GM19467 (cell line): ENCODE results near the gene KRTAP1-1.
"Not testable (repeated sequence)": the region's sequence is repeated elsewhere in the genome, so short reads cannot be mapped to it uniquely, and the experiment has no call there.

Experiments used
- ATAC-seq: cut with Tn5 transposase; IDR thresholded peaks from one replicate; pipeline ENCODE4 v1.9.1; 2021; ENCODE audit warnings: mild to moderate bottlenecking, moderate library complexity; ENCODE audit not compliant: unreplicated experiment

The KRTAP1-1 gene, protein sequence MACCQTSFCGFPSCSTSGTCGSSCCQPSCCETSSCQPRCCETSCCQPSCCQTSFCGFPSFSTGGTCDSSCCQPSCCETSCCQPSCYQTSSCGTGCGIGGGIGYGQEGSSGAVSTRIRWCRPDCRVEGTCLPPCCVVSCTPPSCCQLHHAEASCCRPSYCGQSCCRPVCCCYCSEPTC

DNA sequence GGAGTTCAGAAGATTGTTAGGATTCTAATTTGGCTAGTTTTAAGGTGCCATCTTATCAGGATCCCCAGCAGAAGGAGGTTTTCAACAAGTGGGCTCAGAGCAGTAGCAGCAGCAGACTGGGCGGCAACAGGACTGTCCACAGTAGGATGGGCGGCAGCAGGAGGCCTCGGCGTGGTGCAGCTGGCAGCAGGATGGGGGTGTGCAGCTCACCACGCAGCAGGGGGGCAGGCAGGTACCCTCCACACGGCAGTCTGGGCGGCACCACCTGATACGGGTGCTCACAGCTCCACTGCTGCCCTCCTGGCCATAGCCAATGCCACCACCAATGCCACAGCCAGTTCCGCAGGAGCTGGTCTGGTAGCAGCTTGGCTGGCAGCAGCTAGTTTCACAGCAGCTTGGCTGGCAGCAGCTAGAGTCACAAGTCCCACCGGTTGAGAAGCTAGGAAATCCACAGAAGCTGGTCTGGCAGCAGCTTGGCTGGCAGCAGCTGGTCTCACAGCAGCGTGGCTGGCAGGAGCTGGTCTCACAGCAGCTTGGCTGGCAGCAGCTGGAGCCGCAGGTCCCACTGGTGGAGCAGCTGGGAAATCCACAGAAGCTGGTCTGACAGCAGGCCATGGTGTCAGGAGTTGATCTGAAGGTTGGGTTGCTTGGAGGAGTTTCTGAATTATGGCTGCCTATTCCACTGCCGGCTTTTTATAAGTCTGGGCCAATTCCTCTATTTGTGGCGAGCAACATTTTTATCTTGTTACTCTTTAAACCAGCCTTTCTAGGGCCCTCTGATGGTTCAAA is at the start of gene KRTAP1-1:
KRTAP1-1 (minus strand) TSS at position 668 of the 789 bp plus-strand sequence; CDS start at position 615, 53 bp downstream.
- not testable (repeated sequence) for ATAC-seq

DNA sequence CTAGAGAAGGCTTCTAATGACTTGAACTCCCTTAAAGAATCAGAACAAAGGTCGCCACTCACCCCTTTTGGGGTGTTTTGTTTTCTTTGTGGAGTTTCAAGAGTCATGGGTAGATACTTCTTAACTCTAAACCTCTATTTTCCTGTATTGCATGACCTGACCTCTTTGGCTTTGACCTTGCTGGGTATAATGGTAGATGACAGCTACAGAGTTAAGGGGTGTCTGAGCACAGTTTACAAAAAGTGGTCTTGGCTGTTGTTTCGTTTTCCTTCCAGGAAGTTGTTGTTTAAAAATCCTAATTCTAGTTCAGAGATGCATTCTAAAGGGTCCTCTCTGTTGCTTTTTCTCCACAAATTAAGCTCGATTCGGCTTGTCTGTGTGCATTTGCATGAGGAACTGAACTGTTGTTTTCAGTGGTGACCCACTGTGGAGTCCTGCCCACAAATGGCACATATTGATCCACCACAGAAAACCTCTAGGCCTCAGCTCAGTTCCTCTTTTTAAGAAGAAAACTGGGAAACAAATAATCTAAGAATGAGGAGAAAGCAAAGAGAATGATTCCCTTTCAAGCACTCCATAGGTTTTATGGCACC is 47.6 kb upstream of the KRTAP1-1 start:
- ATAC-seq = not testable (repeated sequence)

DNA sequence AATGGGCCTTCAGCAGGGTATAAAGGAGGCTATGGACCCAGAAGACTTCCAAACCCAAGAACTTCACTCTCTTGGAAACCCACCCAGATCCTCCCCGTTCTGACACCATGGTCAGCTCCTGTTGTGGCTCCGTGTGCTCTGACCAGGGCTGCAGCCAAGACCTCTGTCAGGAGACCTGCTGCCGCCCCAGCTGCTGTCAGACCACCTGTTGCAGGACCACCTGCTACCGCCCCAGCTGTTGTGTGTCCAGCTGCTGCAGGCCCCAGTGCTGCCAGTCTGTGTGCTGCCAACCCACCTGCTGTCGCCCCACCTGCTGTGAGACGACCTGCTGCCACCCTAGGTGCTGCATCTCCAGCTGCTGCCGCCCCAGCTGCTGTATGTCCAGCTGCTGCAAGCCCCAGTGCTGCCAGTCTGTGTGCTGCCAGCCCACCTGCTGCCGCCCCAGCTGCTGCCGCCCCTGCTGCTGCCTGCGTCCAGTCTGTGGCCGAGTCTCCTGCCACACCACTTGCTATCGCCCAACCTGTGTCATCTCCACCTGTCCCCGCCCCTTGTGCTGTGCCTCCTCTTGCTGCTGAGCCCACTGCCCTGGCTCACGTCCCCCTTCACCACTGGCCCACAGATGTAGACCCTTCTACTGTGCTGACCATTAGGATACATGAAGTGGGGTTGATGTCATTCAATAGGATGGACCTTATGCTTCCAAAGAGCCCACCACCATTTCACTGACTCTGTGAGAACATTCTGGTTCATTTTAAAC is 43.0 kb upstream of the KRTAP1-1 start, which contains the start of gene KRTAP4-7:
KRTAP4-7 (plus strand) TSS at position 51 of the 757 bp plus-strand sequence; CDS start at position 108, 57 bp downstream.
- not testable (repeated sequence) for ATAC-seq

DNA sequence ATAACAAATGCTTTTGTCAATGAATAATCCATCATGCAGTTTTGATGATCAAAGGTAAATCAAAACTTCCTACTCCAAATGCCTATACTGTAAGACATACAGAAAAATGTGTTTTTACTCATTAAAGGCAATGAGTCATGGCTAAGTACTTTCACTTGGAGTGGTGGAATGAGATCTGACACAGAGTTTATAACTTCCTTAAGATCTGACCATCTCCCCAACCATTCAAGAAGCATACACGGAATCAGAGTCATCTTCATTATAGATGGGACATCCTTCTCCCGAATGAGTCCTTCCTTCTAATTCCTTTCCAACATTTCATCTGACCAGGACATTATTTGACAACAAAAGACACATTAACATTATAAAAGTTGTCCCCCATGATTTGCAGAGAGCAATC is 42.2 kb upstream of the KRTAP1-1 start:
- ATAC-seq = not testable (repeated sequence)

DNA sequence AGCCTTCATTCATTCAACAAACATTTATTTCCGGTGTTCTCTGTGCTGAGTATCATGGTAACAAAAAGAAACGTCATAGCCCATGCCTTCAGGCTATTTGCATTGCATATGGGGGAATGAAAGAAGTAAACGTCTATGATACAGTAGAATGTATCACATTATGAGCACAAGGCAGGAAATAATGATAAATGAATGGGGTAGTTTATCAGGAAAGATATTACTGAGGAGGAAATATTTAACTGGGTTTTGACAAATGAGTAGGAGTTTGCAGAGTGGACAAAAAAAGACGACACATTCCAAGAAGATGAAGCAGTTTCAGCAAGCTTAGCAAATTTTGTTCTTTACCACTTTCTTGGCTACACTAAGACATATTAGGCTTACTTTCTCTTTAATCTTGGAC is 41.4 kb upstream of the KRTAP1-1 start:
- ATAC-seq = no peak

DNA sequence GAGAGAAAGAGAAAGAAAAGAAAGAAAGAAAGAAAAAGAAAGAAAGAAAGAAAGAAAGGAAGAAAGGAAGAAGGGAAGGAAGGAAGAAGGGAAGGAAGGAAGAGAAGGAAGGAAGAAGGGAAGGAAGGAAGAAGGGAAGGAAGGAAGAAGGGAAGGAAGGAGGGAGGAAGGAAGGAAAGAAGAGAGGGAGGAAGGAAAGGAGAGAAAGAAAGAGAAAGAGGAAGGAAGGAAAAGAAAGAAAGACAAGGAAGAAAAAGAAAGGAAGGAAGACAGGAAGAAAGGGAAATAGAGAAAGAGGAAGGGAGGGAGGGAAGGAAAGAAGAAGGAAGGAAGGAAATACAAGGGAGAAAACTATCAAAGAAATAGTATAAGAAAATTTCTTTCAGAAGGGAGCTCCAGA is 35.5 kb upstream of the KRTAP1-1 start:
- no peak for ATAC-seq

DNA sequence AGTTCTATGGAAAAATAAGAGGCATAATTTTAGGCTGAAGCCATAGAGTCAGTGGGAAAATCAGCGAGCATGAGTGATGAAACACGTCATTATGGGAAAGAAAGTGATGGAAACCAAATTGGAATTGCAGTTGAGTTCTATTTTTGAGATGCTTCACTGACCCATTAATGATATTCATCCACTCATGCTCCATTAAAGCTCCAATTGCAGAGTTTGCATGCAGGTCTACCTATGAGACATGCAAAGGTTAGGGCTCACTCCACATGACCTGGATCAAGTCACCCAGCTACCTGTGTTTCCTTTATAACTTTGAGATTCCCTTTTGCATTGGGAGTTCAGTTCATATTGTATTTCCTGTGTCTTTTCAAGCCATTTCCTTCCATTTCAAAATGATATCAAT is 32.4 kb upstream of the KRTAP1-1 start:
- ATAC-seq = no peak

DNA sequence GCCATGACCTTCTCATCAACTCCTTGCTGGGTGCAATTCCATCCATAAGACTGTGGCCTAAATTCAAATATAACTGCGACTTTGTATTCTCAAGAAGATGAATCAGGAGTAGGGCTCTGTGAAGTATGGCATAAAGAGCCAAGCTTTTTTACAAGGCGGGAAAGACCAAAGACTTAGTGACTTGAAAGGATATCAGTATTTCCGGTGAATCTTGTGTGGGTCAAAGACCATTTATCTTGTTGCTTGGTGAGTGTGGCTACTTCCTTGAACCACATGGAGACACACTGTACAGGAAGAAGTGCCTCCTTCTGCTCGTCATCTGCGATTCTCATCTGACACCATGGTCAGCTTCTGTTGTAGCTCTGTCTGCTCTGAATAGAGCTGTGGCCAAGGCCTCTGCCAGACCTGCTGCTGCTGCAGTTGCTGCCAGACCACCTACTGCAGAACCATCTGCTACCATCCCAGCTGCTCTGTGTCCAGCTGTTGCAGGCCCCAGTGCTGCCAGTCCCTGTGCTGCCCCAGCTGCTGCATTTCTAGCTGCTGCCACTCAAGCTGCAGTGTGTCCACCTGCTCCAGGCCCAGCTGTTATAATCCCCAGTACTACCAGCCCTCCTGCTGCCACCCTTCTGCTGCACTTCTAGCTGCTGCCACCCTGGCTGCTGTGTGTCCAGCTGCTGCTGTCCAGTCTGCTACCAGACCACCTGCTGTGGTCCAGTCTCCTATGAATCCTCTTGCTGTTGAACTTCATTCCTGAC is 30.5 kb upstream of the KRTAP1-1 start:
- ATAC-seq = no peak

DNA sequence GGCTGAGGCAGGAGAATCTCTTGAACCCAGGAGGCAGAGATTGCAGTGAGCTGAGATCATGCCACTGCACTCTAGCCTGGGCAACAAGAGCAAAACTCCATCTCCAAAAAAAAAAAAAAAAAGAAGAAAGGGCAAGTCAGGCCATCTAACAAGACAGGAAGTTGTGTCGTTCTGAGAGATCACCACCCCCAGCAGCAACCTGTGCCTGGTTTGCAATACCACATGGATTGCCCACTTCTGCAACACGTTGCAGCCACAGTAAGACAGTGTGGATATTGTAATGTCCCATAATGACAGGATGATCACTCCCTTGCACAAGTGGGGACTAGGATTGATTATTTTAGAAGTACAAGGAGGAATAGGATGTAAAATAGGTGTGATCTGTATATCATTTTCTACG is 27.8 kb upstream of the KRTAP1-1 start:
- no peak for ATAC-seq

DNA sequence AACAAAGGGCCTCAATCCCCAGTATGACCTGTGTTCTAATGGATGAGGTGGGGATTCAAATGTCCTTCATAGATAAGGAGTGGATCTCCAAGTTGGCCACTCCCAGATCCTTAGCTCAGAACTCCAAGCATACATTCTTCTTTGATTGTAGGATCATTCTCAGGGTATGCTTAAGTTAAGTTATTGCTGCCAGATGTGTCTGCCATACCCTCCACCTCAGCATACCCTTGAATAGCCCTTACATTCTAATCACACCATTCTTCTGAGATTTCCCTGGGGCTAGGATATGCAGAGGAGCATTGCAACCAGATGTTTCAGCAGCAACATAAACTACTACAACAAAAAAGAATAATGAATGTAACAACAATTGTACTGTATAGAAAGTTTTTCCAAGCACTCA is 26.0 kb upstream of the KRTAP1-1 start:
- ATAC-seq = no peak

DNA sequence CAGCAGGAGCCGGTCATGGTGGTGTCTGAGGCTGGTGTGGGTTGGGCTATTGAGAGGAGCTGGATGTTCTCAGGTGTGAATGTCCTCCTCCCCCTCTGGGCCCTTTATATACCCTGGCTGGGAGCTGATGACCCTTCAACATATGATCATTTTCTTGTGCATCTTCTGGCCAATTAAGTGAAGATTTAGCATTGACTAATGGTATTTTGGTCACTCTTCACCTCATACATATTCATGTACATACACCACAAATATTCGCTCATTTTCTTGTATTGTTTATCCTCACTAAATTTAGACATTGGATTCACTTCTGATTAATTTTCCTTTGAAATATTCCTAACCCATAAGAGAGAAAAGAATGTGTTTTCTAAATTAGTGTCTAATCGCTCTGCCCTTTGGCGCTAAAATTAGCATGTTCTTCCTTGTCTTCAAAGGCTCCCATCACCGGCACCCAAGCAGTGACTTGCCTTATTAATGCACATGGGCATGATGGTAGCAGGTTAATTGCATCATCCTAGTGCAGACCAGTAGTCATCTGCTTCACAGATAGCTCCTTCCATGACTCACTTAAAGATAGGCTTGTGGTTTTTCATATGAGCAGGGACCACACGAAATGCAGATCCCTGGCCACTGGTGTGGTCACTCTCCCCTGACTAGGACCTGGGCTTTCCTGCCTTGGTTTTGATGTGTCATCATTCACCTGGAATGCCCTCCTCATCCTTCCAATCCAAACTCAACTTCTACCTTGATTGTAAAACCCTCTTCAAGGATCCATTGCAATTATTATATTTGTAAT is 24.8 kb upstream of the KRTAP1-1 start, which contains the start of gene KRTAP2-4:
KRTAP2-4 (minus strand) TSS at position 51 of the 796 bp plus-strand sequence; CDS start at position 17, 34 bp downstream.
- ATAC-seq = no peak

DNA sequence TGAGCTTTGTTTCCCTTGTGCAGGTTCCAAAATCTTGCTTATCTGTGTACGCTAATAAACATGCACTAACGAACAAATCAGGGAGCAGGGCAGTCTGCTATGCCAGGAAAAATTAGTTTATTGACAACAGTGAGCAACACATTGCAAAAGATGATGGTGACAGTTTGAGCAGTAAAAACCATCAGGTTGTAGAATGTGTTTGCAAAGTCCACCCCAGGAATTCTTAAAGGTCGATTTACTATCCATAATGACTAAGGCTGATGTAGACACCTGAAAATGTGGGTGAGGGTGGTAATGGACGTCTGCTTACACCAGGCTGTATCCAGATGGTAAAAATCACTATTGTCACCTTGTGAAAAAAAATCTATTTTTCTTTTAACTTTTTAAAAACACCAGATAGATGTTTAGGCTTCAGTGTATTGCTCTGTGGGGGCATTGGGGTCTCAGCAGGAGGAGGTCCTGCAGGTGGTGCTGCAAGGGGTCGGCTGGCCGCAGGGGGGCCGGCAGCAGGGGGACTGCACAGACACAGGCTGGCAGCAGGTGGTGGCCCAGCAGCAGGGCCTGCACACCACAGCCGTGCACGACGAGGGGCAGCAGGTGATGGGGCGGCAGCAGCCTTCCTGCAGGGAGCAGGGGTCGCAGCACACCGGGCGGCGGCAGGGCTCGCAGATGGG is 23.9 kb upstream of the KRTAP1-1 start:
- not testable (repeated sequence) for ATAC-seq

DNA sequence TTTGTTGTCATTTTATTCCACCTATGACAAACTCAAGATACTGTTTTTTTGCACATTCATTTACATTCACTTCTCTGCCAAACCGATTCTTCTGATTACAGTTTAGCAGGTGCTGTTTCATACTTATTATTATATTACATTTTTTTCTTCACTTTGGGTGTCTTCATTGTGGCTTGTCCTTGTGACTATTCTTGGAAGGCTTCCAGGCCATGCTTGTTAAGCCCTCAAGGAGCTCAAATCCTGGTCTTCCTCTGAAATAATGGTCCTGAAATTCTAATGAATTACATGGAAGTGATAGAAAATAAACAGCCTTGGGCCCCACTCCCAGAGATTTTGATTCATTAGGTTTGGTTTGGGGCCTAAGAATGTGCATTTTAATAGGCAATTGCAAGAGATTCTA is 23.1 kb upstream of the KRTAP1-1 start:
- ATAC-seq = no peak

DNA sequence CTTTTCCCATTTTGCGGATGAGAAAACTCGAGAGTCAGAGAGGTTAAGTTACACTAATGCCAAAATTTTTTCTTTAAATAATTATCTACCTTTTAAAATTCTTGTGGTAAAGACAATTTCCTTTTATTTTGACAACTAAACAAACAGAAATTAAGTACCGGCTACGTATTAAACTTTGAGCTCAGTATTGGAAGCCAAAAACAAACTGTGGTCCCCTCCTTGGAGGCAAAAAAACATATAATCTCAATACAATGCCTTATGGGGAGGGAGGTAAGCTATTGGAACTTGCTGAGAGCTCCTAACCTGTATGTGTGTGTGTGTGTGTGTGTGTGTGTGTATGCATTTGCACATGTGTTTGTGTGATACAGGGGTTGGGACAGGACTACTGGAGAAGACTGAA is 22.2 kb upstream of the KRTAP1-1 start:
- ATAC-seq = no peak

DNA sequence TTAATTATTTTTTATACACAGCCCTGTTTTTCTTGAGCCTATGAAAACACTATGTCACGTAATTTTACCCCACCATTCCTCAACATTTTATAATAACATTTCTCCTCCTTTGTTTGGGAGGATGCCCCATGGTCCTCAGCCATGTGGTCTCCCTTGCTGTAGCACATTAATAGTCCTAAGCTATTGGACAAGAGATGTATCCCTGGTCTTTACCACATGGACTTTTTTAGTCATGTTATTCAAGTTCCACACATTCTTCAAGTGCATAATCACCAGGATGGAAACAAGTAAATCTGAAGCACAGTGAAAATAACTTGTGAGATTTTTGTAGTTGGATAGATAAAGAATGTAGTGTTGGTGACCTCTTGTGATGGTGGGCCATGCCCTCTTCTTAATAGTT is 20.7 kb upstream of the KRTAP1-1 start:
- no peak for ATAC-seq

DNA sequence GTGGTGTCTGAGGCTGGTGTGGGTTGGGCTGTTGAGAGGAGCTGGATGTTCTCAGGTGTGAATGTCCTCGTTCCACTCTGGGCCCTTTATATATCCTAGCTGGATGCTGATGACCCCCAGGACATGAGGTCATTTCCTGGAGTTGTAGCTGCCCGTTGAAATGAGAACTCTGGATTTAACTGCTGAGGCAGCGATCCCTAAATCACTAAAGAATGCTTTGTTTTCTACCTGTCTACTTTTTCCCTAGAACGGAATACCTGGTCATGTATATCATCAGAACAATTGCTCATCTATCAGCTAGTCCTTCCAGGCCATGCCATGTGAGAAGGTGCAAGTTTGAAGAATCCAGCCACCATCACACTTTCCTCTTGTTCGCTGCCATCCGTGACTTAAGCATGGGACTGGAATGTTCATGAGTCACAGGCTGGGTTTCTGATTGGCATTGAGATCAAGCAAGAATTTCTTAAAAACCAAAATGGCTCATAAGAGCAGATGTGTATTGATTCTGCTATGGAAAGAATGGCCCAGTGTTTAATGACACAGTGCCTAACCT is 18.9 kb upstream of the KRTAP1-1 start, which contains the start of gene KRTAP2-3:
KRTAP2-3 (minus strand) TSS at position 63 of the 553 bp plus-strand sequence. CDS start 64 bp downstream, outside the sequence.
- ATAC-seq = no peak

DNA sequence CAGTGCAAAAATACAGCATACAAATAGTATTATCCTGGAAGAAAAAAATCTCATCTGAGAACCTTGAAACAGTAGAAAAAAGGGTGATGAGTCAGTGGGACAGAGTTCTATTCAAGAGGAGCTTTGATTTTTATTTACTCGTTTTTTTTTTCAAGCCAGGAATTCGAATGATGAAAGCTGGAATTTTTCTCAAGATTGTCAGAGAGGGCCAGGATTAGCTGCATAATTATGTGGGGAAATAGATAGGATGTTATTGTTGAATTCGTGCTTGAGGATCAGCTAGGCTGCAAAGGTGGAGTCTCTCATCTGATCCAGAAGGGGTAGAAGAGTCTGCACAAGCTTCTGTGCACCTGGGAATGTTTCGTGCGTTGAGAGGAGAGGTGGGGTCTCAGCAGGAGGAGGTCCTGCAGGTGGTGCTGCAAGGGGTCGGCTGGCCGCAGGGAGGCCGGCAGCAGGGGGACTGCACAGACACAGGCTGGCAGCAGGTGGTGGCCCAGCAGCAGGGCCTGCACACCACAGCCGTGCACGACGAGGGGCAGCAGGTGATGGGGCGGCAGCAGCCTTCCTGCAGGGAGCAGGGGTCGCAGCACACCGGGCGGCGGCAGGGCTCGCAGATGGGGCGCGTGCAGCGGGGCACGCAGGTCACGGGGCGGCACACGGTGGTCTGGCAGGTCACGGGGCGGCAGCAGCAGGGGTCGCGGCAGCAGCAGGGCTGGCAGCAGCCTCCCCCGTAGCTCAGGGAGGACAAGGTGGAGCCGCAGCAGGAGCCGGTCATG is 18.2 kb upstream of the KRTAP1-1 start:
- ATAC-seq = not testable (repeated sequence)

DNA sequence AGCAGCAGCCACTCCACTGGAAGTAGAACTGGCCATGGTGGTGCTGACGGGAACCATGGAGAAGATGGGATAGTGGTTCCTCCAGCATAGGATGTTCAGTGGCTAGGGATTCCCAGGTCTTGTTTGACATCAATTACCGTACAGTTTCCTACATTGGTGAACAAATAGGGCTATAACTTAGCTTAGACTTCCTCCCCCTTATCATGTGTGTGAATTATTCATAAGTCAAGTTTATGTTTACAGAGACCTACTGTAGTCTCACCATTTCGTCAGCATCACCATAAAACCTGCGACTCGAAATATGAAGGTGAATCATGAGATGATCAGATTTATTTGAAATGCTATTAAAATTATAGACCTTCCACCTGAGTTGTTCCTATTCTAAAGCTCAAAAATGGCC is 17.5 kb upstream of the KRTAP1-1 start:
- ATAC-seq = no peak
